Gastrocnemius medialis (tissue), 4 donors: ENCODE results near the gene ARSB.

ENCODE experiments used
- CTCF ChIP-seq, 5 experiments: fragments of 450-650 bp in 3 of 5; fragments of 200-600 bp in 2 of 5; sonication (generic) in 2 of 5; IDR thresholded peaks in 4 of 5; conservative IDR thresholded peaks in 1 of 5; 1 replicate in 4 of 5; 2 replicates in 1 of 5; pipeline ENCODE4 v1.5.1; 2016 to 2019; ENCODE audit warnings: antibody characterized with exemption in 5 of 5, mild to moderate bottlenecking in 3 of 5, moderate library complexity in 3 of 5
- POLR2A ChIP-seq, 2 donors: fragments of 450-650 bp; IDR thresholded peaks; one replicate each; pipeline ENCODE4 v1.6.1; 2017; ENCODE audit warnings: antibody characterized with exemption in 2 of 2, mild to moderate bottlenecking in 2 of 2, moderate library complexity in 2 of 2

DNA sequence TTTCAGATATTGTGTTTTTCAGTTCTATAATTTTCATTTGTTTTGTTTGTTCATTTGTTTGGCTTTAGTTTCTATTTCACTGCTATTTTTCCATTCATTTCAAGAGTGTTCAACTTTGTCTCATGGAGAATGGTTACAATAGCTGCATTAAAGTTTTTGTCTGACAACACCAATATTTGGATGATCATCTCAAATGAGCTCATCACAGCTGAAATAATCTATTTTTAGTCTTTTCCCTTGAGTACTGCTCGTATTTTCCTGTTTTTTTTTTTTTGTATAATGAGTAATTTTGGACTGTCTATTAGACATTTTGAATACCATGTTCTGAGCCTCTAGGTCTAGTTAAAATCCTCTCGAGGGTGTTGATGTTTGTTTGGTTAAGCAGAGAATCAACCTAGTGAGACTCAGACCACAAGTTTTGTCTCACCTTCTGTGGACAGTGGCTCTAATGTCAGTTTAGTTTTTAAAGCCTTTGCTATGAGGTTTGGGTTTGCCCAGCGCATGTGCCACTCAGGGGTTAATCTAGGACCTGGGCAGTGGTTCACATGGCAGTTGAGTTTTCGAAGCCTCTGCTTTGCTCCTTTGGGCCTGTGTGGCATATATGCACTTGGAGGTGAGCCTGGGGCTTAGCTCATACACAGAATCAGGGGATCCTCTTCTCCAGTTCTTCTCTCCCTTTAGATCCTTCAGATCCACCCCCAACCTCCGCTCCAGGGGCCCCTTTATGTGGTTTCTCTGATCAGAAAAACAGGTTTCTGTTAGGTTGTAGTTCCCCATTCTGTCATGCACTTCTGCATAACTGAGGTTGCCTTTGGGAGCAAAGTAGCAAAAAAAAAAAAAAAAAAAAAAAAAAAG, 79.8 kb downstream of the ARSB start:
- TF ChIP-seq CTCF (IDR thresholded peaks at IDR 0.05 in 4 of 5, conservative IDR thresholded peaks at IDR 0.05 in 1 of 5) (no peak), POLR2A (IDR thresholded peaks at IDR 0.05) (no peak)
